AG09309 (cell line): ENCODE results near the gene CCNC.

Experiments
- DNase-seq: peaks from one replicate; pipeline ENCODE4 v3.0.0-alpha.2; 2010; ENCODE audit warnings: low read depth
- H3K4me3 ChIP-seq: 2 replicates; pipeline ENCODE4 v1.5.1; 2011; ENCODE audit warnings: mild to moderate bottlenecking, low read depth, low read length, moderate library complexity; ENCODE audit not compliant: control insufficient read depth
- TF ChIP-seq, protein P1 (sequence below): IDR thresholded peaks from 2 replicates; pipeline ENCODE4 v1.5.1; 2011; ENCODE audit warnings: mild to moderate bottlenecking, low read depth, low read length, inconsistent platforms; ENCODE audit not compliant: insufficient read depth, control insufficient read depth; ENCODE audit errors: missing control alignments

CCNC gene

DNA sequence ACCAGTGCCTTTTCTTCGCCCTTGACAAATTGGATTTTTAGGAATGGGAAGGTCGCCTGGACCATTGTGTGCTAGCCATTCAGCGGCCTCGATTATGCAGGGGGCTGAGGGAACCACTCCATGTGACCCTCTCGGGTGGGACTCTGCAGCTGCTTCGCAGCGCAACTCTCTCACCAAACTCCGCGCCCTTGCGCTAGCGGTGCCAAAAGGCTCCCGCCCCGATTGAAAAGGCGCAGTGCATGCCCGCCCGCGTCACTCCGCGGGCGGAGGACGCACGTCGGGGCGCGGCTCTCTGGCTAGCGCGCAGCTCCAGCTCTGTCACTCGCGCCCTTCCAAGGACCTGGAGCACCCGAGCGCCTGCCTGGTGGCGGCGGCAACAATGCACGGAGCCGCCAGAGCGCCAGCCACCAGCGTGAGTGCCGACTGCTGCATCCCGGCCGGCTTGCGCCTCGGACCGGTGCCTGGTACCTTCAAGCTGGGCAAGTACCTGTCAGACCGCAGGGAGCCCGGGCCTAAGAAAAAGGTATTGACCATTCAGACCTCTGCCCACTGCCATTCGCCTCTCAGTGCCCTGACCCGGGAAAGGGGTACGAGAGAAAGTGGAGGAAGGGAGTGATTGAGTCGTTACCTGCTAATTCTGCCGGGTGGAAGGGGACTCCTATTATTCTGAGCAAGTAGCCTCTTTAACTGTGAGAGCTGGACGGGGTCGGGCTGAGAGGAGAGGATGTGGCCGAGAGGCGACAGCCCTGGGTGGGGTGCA is 38.4 kb upstream of the CCNC start, which contains the start of gene PRDM13:
Gene PRDM13, plus strand, starts transcription at position 178 of the 760 bp plus-strand sequence. Its CDS starts 202 bp downstream, at position 380.
- no peak within 1 kb of the TSS for H3K4me3 ChIP-seq
- TF ChIP-seq, protein P1, sequence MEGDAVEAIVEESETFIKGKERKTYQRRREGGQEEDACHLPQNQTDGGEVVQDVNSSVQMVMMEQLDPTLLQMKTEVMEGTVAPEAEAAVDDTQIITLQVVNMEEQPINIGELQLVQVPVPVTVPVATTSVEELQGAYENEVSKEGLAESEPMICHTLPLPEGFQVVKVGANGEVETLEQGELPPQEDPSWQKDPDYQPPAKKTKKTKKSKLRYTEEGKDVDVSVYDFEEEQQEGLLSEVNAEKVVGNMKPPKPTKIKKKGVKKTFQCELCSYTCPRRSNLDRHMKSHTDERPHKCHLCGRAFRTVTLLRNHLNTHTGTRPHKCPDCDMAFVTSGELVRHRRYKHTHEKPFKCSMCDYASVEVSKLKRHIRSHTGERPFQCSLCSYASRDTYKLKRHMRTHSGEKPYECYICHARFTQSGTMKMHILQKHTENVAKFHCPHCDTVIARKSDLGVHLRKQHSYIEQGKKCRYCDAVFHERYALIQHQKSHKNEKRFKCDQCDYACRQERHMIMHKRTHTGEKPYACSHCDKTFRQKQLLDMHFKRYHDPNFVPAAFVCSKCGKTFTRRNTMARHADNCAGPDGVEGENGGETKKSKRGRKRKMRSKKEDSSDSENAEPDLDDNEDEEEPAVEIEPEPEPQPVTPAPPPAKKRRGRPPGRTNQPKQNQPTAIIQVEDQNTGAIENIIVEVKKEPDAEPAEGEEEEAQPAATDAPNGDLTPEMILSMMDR = no peak
- DNase-seq = no peak

DNA sequence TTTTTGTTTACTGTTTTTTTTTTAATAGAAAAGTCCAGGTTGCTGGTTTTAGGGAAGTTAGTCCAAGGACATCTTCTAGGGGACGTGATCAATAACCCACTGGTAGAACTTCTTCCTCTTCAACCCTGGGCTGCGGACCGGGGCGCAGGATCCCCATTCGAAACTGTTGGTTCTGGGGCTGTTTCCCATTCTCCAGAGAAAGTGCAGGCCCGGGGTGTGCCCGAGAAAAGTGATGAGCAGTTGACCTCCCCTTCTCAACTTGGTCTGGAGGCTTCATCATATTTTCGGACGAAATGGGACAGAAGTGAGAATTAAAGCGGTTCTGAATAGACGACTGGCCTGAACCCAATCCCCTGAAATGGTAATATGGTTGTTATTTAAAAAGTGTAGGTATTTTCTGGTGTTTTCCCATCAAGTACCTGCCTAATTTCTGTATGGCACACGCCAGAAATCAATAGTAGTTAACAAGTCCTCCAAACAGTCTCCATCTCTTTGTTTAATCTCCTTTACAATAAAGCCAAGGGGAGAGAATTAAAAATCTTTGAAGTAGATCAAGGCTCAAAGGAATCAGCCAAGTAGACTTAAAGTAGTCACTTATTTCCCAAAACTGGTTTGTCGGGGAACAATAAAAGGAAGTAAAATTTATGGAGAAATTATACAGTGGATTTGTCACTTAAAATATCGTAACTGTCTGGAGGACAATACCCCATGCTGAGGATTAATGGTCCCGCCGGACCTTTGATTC is 37.6 kb upstream of the CCNC start:
- no peak overlapping the region for H3K4me3 ChIP-seq
- TF ChIP-seq, protein P1 = no peak
- DNase-seq = no peak

DNA sequence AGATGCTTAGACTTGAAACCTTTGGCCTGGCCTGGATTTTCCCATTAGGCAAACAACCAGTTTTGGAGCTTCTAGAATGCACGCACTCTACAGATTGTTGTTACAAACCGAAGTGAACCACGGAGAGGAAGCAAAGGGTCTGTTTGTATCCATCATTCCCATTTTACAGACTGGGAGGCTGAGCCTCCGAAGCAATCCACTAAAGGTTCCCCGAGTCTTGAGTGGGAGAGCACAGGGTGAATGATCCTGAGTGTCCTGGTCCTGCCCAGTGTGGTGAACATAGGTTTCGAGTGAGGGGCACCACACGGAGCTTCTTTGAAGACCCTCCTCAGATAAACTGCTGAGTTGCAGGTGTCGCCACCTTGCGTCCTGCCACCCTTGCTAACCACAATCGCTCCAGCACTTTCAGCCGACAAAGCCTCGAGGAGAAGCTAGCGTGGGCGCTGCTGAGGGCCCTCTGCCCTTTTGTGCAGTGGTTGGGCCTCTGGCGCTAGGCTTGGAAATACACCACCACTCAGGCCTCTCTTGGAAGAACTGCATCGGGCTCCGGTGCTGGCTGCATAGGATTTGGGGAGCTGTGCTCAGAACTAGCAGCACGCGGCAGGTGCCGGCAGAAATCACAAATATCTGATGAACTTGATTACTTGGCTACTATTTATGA is 36.7 kb upstream of the CCNC start:
- no peak for DNase-seq
- TF ChIP-seq, protein P1 = no peak
- no peak overlapping the region for H3K4me3 ChIP-seq

DNA sequence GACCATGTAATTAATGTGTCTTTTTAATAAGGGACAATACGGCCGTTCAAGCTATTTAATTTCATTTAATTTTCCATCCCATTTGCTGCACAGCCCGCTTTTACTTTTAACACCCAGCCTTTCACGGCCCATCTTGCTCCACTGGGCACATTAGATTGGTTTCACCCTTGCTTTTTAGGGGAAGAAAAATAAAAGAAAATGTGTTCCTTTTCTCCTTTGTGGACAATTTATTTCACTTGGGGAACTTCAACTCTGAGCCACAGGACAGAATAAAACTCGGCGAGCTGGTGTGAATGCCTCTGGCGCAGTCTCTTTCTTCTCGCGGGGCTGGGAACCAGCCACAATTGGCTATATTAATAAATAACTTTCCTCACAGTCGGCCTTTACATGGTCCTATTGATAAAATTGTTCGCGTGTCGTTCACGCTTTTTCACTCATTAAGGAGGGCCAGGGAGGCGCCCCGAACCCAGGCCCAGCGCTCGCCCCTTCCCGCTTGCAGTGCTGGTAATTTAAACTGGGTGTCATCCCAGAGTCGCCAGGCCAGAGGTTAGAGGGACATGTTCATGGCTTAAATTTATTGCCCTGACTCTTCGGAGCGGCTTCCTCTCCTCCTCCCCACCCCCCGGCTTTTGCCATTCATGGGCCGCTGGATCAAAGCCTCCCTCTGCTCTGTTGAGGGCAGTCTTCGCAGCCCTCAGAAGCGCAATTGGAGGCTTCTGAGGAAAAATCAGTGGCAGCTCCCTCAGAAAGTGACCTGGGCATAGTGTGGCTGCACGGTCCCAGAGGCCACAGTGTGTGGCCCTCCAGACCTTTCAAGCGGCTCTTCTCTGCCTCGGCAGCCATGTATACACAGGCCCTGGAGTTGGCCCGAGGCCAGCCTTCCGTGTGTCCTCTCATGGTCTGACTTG is 36.0 kb upstream of the CCNC start:
- no peak overlapping the region for H3K4me3 ChIP-seq
- TF ChIP-seq, protein P1 = no peak
- DNase-seq = no peak

DNA sequence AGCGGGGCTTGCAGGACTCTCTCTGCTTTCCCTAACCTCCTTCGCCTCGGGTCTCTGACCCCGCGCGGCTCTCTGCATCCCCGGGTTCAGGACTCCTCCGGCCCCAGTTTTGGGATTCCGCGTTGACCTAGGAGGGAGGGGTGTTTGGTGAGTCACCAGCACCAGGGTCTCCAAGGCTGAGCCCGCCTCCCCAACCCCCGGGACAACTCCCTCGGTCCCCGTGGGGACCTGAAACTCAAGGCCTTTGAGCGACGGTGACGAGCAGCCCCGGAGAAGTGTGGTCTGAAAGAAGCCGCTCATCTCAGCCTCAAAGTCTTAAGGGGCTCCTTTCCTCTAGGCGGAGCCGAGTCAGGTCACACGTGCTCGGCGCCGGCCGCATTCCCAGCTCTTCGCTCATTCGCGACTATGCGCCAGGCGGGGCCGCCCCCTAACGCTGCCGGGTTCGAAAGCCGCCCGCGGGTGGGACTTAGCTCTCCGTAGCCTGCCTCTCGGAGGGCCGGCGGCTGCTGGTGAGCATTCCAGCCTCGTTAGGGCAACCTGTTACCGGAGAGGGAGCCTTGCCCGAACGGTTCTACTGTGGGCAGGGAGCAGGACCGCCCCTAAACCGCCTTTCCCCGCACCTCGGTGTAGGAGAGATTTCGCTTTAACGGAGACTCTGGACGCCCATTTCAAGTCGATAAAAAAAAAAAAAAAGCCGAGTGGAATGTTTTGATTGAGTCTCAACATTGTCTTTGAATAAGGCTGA is 35.1 kb upstream of the CCNC start:
- H3K4me3 ChIP-seq = peak overlapping the region; percentile 34
- TF ChIP-seq, protein P1 = no peak
- DNase-seq = no peak
